GM12878 (cell line): ENCODE results near the gene ANKRD65. TPM values are rescaled to one million over a fixed set of nuclear protein-coding genes. Genes with fewer than 3 reads are reported as not detected.
A peak's percentile ranks its signal among the peaks of the same experiment; 100 is the strongest.

ENCODE experiments used
- ATAC-seq: fragments of 200-7000 bp; cut with Tn5 transposase; 3 replicates; pipeline ENCODE4 v1.9.1; 2020; ENCODE audit warnings: mild to moderate bottlenecking, moderate library complexity
- BruUV-seq: library from RNA; stranded (reverse); fragments of 400-500 nt; replicated peaks from 2 replicates; lab custom pipeline; 2021; lab: Mats Ljungman, UMichigan
- CTCF ChIA-PET: fragments of 300-600 bp; sonication (Branson Sonifier 250); formaldehyde crosslinking; extraction: SDS; loops from one replicate; lab custom pipeline; 2021; ENCODE audit warnings: inconsistent platforms; lab: Yijun Ruan, JAX
- POLR2A ChIA-PET: fragments of 350-600 bp; formaldehyde crosslinking; extraction: SDS; loops from one replicate; lab custom pipeline; 2021; ENCODE audit warnings: inconsistent platforms; lab: Charles Lee
- RAD21 ChIA-PET: fragments of 300-600 bp; sonication (Branson Sonifier 250); formaldehyde crosslinking; loops from one replicate; lab custom pipeline; 2023; ENCODE audit warnings: antibody characterized with exemption; ENCODE audit not compliant: unreplicated experiment; lab: Charles Lee
- SMC1A ChIA-PET: fragments of 300-600 bp; sonication (Branson Sonifier 250); formaldehyde crosslinking; loops from one replicate; lab custom pipeline; 2023; ENCODE audit not compliant: unreplicated experiment, uncharacterized antibody; lab: Charles Lee
- DNase-seq: peaks from one replicate; pipeline ENCODE4 v3.0.0-alpha.2; 2011; ENCODE audit warnings: low read depth, low spot score
- FAIRE-seq: peaks from 3 replicates; lab custom pipeline; 2011; peaks lifted over from hg19 to GRCh38; lab: Jason Lieb, UNC
- H2AFZ ChIP-seq: 2 replicates; pipeline ENCODE4 v1.6.0; 2011; ENCODE audit warnings: low read depth, low read length, control low read depth; ENCODE audit not compliant: control insufficient read depth
- H3K27ac ChIP-seq: 2 replicates; pipeline ENCODE4 v1.5.1; 2011; ENCODE audit warnings: control low read depth; ENCODE audit not compliant: control insufficient read depth, insufficient read depth
- H3K27me3 ChIP-seq, 2 experiments: replicated peaks in 1 of 2; 2 replicates each; pipeline versions ENCODE4 v1.6.0 to v1.6.1; 2011; ENCODE audit warnings: low read length in 1 of 2; ENCODE audit not compliant: control insufficient read depth in 2 of 2, insufficient read depth in 2 of 2
- H3K36me3 ChIP-seq, 2 experiments: 2 replicates each; pipeline ENCODE4 v1.5.1; 2011; ENCODE audit warnings: low read length in 1 of 2; ENCODE audit not compliant: control insufficient read depth in 2 of 2, insufficient read depth in 2 of 2
- H3K4me1 ChIP-seq: 2 replicates; pipeline ENCODE4 v1.6.1; 2011; ENCODE audit warnings: mild to moderate bottlenecking, low read length, moderate library complexity, mixed read lengths; ENCODE audit not compliant: control insufficient read depth, insufficient read depth
- H3K4me2 ChIP-seq: 2 replicates; pipeline ENCODE4 v1.6.0; 2011; ENCODE audit warnings: control low read depth; ENCODE audit not compliant: control insufficient read depth, insufficient read depth
- H3K4me3 ChIP-seq: fragments of 200-600 bp; sonication (generic); 2 replicates; pipeline ENCODE4 v1.5.1; 2016
- H3K79me2 ChIP-seq: 2 replicates; pipeline ENCODE4 v1.6.0; 2011; ENCODE audit warnings: low read length; ENCODE audit not compliant: control insufficient read depth, insufficient read depth
- H3K9ac ChIP-seq: 2 replicates; pipeline ENCODE4 v1.8.0; 2011; ENCODE audit warnings: low read length, control low read depth, mixed read lengths; ENCODE audit not compliant: control insufficient read depth, insufficient read depth
- H3K9me3 ChIP-seq: replicated peaks from 3 replicates; pipeline ENCODE4 v1.5.1; 2011; ENCODE audit warnings: mild to moderate bottlenecking, low read length; ENCODE audit not compliant: control insufficient read depth, insufficient read depth
- H4K20me1 ChIP-seq: 2 replicates; pipeline ENCODE4 v1.6.0; 2011; ENCODE audit not compliant: control insufficient read depth, insufficient read depth
- BCL11A ChIP-seq: IDR thresholded peaks from 2 replicates; pipeline ENCODE4 v1.6.1; 2011; ENCODE audit warnings: low read depth, low read length
- BCL3 ChIP-seq: IDR thresholded peaks from 2 replicates; pipeline ENCODE4 v1.6.1; 2011; ENCODE audit warnings: borderline replicate concordance, low read depth, mild to moderate bottlenecking, moderate library complexity, low read length; ENCODE audit not compliant: insufficient read depth, poor library complexity, severe bottlenecking
- CBFB ChIP-seq: IDR thresholded peaks from 2 replicates; pipeline ENCODE4 v1.6.1; 2016; ENCODE audit warnings: antibody characterized with exemption, low read depth
- CTCF ChIP-seq, 3 experiments: IDR thresholded peaks in 2 of 3; conservative IDR thresholded peaks in 1 of 3; 2 replicates each; pipeline ENCODE4 v1.5.1; 2011; ENCODE audit warnings: low read depth in 3 of 3, low read length in 3 of 3, mild to moderate bottlenecking in 3 of 3, control low read depth in 2 of 3, moderate library complexity in 2 of 3, inconsistent platforms in 1 of 3, mixed read lengths in 1 of 3; ENCODE audit not compliant: control insufficient read depth in 2 of 3, insufficient read depth in 1 of 3; ENCODE audit errors: extremely low read depth in 1 of 3
- FOS ChIP-seq: IDR thresholded peaks from 3 replicates; pipeline ENCODE4 v1.6.1; 2011; ENCODE audit warnings: borderline replicate concordance; ENCODE audit not compliant: insufficient read length; ENCODE audit errors: extremely low read depth
- IKZF1 ChIP-seq: fragments of 450-650 bp; conservative IDR thresholded peaks from 2 replicates; pipeline ENCODE4 v1.6.1; 2017; ENCODE audit warnings: antibody characterized with exemption, mild to moderate bottlenecking
- KAT2A ChIP-seq: conservative IDR thresholded peaks from 2 replicates; pipeline ENCODE4 v1.6.1; 2011; ENCODE audit warnings: low read depth, low read length; ENCODE audit not compliant: control insufficient read depth
- KDM1A ChIP-seq: fragments of 200-600 bp; sonication (generic); IDR thresholded peaks from 2 replicates; pipeline ENCODE4 v1.6.1; 2016; ENCODE audit warnings: borderline replicate concordance
- MAX ChIP-seq: IDR thresholded peaks from 2 replicates; pipeline ENCODE4 v1.6.1; 2012; ENCODE audit warnings: low read depth, low read length, improper control_type of control experiment
- MTA3 ChIP-seq: IDR thresholded peaks from 2 replicates; pipeline ENCODE4 v1.6.1; 2012; ENCODE audit warnings: low read length, inconsistent platforms, borderline replicate concordance
- NFXL1 ChIP-seq: fragments of 450-650 bp; IDR thresholded peaks from 2 replicates; pipeline ENCODE4 v1.6.1; 2017; ENCODE audit warnings: antibody characterized with exemption, mild to moderate bottlenecking, borderline replicate concordance
- PML ChIP-seq: IDR thresholded peaks from 2 replicates; pipeline ENCODE4 v1.6.1; 2012; ENCODE audit warnings: low read length, inconsistent platforms
- POLR2A ChIP-seq: IDR thresholded peaks from 2 replicates; pipeline ENCODE4 v1.6.1; 2011; ENCODE audit warnings: low read depth, mild to moderate bottlenecking, low read length
- RAD51 ChIP-seq: fragments of 450-650 bp; IDR thresholded peaks from 2 replicates; pipeline ENCODE4 v1.6.1; 2016; ENCODE audit warnings: moderate library complexity, mild to moderate bottlenecking, inconsistent platforms
- RFX5 ChIP-seq: IDR thresholded peaks from 2 replicates; pipeline ENCODE4 v1.6.1; 2011; ENCODE audit warnings: low read depth, low read length, improper control_type of control experiment
- SMC3 ChIP-seq: IDR thresholded peaks from 2 replicates; pipeline ENCODE4 v1.6.1; 2011; ENCODE audit warnings: low read length, improper control_type of control experiment, borderline replicate concordance
- SP1 ChIP-seq: IDR thresholded peaks from one replicate; pipeline ENCODE4 v1.6.1; 2011; ENCODE audit warnings: low read depth, low read length
- WGBS: methylation state at CpG from one replicate; pipeline ENCODE4 v1.1.6; 2016; ENCODE audit warnings: low lambda C conversion rate; ENCODE audit not compliant: insufficient replicate concordance, insufficient coverage; ENCODE audit errors: missing lambda C conversion rate; 5-methylcytosine and 5-hydroxymethylcytosine counted together
- in situ Hi-C: fragments of 300-500 bp; cut with MboI; formaldehyde crosslinking; loops from 9 replicates; pipeline ENCODE4 v1.14.3; 2018; ENCODE audit warnings: mixed read lengths
- intact Hi-C: fragments of 100-400 bp; cut with micrococcal nuclease; formaldehyde crosslinking; loops from one replicate; pipeline ENCODE4 v1.14.2; 2022; ENCODE audit not compliant: unreplicated experiment
- polyA plus RNA-seq, 11 experiments: library from polyadenylated mRNA; depleted of rRNA in 4 of 11; unstranded in 6 of 11; stranded (reverse) in 5 of 11; fragments of >200 nt; fragmentation: Nextera tagmentation in 4 of 11; fragmentation: Illumina TruSeq in 1 of 11; extraction: Ambion mirVana in 4 of 11; extraction: Trizol in 1 of 11; gene quantifications; 1 replicate in 1 of 11; 2 replicates in 10 of 11; pipeline versions ENCODE4 v1.2.1 to v1.2.3, GENCODE V29; 2011 to 2016; ENCODE audit warnings: inconsistent platforms in 2 of 11, missing spikeins in 2 of 11, low read depth in 1 of 11
- total RNA-seq, 4 experiments: library from RNA; depleted of rRNA in 3 of 4; stranded (reverse); fragments of >200 nt in 3 of 4; fragmentation: Illumina TruSeq in 1 of 4; extraction: Trizol in 1 of 4; gene quantifications; 2 replicates each; pipeline versions ENCODE4 v1.2.1 to v1.2.3, GENCODE V29; 2013 to 2021

Gene ANKRD65
- total and polyA plus RNA-seq, 10 of the 15 experiments (the other 5 are each of a cell fraction or from before 2014, with no cell fraction given): 0.05 to 2.8 (median 0.37) TPM

- DNase-seq (no peak), ATAC-seq (no peak), FAIRE-seq (no peak)
- H3K27me3 ChIP-seq: no peaks in the 10 kb centered on the region
- no peak overlapping the region for H3K4me2 ChIP-seq
- H3K4me1 ChIP-seq: peaks cover 9% of the 10 kb centered on the region
- no peak overlapping the region for H3K9ac ChIP-seq
- no peaks in the 10 kb centered on the region for H3K9me3 ChIP-seq
- H3K79me2 ChIP-seq: peaks cover 20% of the 10 kb centered on the region
- no peaks in the 10 kb centered on the region for H4K20me1 ChIP-seq
- peaks cover 36 to 47% of the 10 kb centered on the region in 2 experiments for H3K36me3 ChIP-seq
- H3K4me3 ChIP-seq: no peak overlapping the region
- CTCF ChIA-PET: no interaction called here
- no peak overlapping the region for H3K27ac ChIP-seq
- in situ Hi-C loops: no loop called here
- intact Hi-C loops: no loop called here
- POLR2A ChIA-PET: interaction anchor here (0.5 to 0.6 kb wide), 2 partner anchors 50 to 517 kb away, joined by 4 read pairs; no protein-coding TSS in a partner anchor
- SMC1A ChIA-PET: no interaction called here
- H2AFZ ChIP-seq: no peak overlapping the region
- TF ChIP-seq CBFB (no peak), RFX5 (no peak), SMC3 (no peak), NFXL1 (no peak), POLR2A (peak; percentile 46; the same call in 1 of the 2 replicates), IKZF1 (no peak)
- WGBS: 92% methylated on average over 11 of the region's 11 CpGs
- RAD21 ChIA-PET: no interaction called here
- no TSS peak for BruUV-seq
Measured at GRCh38 chr1:1393428-1393827, 27.6 kb downstream of the ANKRD65 start.

- Histone ChIP-seq H3K9me3 (no peaks in the 10 kb centered on the region), H3K4me1 (peaks cover 9% of the 10 kb centered on the region), H3K27ac (no peak overlapping the region), H3K79me2 (peaks cover 16% of the 10 kb centered on the region), H4K20me1 (no peaks in the 10 kb centered on the region), H2AFZ (no peak overlapping the region), H3K4me2 (no peak overlapping the region), H3K27me3 (no peaks in the 10 kb centered on the region), H3K4me3 (no peak overlapping the region), H3K36me3 (peaks cover 37 to 49% of the 10 kb centered on the region in 2 experiments), H3K9ac (no peak overlapping the region)
- ChIA-PET SMC1A (no interaction called here), RAD21 (no interaction called here), CTCF (no interaction called here), POLR2A (no interaction called here)
- DNase-seq (no peak), FAIRE-seq (no peak), ATAC-seq (no peak)
- intact Hi-C loops: no loop called here
- no TSS peak for BruUV-seq
- WGBS: 93% methylated on average over 4 of the region's 4 CpGs
- in situ Hi-C loops: no loop called here
- TF ChIP-seq RAD51: no peak
- TF ChIP-seq MTA3: no peak
- TF ChIP-seq CTCF (IDR thresholded peaks at IDR 0.05 in 2 of 3, conservative IDR thresholded peaks at IDR 0.05 in 1 of 3; ENCODE audit: control insufficient read depth in 2 of 3, extremely low read depth in 1 of 3, insufficient read depth in 1 of 3, low read depth in 3 of 3, low read length in 3 of 3): no peak
- no peak for TF ChIP-seq FOS
- no peak for TF ChIP-seq BCL3
- TF ChIP-seq KAT2A: no peak
- no peak for TF ChIP-seq KDM1A
- TF ChIP-seq BCL11A: no peak
- no peak for TF ChIP-seq RFX5
- no peak for TF ChIP-seq SP1
- no peak for TF ChIP-seq MAX
- TF ChIP-seq PML: no peak
Measured at GRCh38 chr1:1393014-1393413, 28.1 kb downstream of the ANKRD65 start.
